Astrocyte (in vitro differentiated cells and primary cell): ENCODE results near the gene SRCIN1.

ENCODE experiments used
- CTCF ChIP-seq: IDR thresholded peaks from 2 replicates; pipeline ENCODE4 v1.5.1; 2011; ENCODE audit warnings: low read depth, mild to moderate bottlenecking, inconsistent platforms, low read length, moderate library complexity; ENCODE audit not compliant: insufficient read depth
- EZH2 ChIP-seq: IDR thresholded peaks from 2 replicates; pipeline ENCODE4 v1.6.1; 2012; ENCODE audit warnings: mild to moderate bottlenecking, low read length, inconsistent platforms; ENCODE audit not compliant: insufficient read depth

DNA sequence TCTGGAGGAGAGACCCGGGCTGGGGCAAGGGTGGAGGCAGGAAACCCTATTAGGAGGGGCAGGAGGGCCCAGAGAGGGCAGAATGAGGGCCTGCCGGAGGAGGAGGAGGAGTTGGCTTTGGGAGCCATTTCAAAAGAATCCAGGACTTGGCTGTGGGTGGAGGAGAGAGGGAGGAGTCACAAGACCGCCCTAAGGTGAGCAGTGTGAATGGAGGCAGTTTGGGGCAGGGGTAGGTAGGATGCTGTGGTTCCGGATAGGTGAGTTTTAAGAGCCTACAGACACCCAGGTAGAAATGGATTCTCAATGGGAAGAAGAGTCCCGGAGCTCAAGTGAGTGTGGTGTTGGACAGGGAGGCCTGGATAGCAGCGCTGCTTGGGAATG is 97.2 kb downstream of the SRCIN1 start:
- TF ChIP-seq CTCF (no peak), EZH2 (no peak)
